Measurements from ENCODE around the gene TMEM181. TPM values are rescaled to one million over a fixed set of nuclear protein-coding genes. Genes with fewer than 3 reads are reported as not detected.
A peak's percentile ranks its signal among the peaks of the same experiment; 100 is the strongest.

Gene TMEM181
- total RNA-seq, 1 donor from 2014 or later: 31.0 TPM

DNA sequence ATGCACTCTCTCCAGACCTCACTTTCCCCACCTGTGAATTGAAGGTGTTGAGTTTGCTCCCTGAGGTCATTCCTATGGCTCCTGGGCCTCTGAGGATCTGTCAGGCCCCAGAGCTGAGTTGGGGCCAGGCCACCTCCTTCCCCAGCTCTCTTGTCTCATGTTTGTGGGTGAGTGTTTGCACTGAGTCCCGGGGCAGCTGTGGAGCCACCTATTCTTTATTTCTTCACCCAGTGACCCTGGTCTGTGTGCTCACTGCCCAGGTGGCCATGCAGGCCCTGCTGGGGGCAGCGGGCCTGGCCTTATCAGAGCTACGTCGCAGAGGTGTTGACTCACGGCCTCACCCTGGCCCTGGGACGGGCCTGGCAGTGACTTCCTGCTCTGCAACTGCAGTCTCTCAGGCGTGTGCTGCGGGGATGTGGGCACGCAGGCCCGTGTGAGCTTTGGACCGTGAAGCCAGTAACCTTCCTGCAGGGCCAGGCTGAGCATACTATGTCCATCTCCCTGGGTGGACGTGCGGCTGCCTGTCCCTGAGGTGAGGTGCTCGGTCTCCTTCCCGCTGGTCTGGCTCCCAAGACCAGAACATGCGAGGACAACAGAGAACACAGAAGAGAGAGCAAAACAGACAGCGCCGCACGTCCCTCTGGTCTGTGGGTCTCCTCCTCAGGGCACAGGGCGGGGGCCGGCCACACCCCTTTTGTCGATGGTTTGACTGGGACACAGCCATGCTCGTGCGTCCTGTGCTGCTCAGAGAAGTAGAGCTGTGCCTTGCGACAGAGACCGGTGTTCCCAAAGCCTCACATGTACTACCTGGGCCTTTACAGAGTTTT, 12.1 kb downstream of the TMEM181 start:
- Histone ChIP-seq H3K9ac (ENCODE audit: low read length) (no peak overlapping the region), H3K36me3 (ENCODE audit: insufficient read depth, low read length) (peaks cover 4% of the 10 kb centered on the region), H4K20me1 (ENCODE audit: insufficient read depth, low read length) (peaks cover 90% of the 10 kb centered on the region), H3K27ac (ENCODE audit: low read depth, low read length) (no peak overlapping the region), H3K9me3 (ENCODE audit: insufficient read depth, low read depth, low read length) (no peaks in the 10 kb centered on the region), H3K4me2 (ENCODE audit: low read length) (no peak overlapping the region), H3K27me3 (ENCODE audit: insufficient read depth, low read length) (no peaks in the 10 kb centered on the region), H3K4me3 (ENCODE audit: insufficient read depth, low read depth, low read length) (no peak overlapping the region), H3K4me1 (ENCODE audit: insufficient read depth, low read length) (peaks cover 4% of the 10 kb centered on the region), H2AFZ (ENCODE audit: low read depth, low read length) (no peak overlapping the region), H3K79me2 (ENCODE audit: insufficient read depth, low read length) (peaks cover 72% of the 10 kb centered on the region)
- FAIRE-seq (no peak), DNase-seq (ENCODE audit: low read depth) (no peak)
- Mint-ChIP-seq H3K4me1 (ENCODE audit: low read depth, unreplicated experiment) (peaks cover 11% of the 10 kb centered on the region), H3K9me3 (ENCODE audit: unreplicated experiment) (no peaks in the 10 kb centered on the region), H3K27me3 (ENCODE audit: low read depth, unreplicated experiment) (no peaks in the 10 kb centered on the region), H3K27ac (ENCODE audit: unreplicated experiment) (peak overlapping the region; percentile 23), H3K36me3 (ENCODE audit: low read depth, unreplicated experiment) (peaks cover 15% of the 10 kb centered on the region), H3K4me3 (ENCODE audit: unreplicated experiment) (no peak overlapping the region)
- no peak for TF ChIP-seq EZH2 (IDR thresholded peaks at IDR 0.05; ENCODE audit: insufficient read depth, low read length)
- TF ChIP-seq, protein P1, sequence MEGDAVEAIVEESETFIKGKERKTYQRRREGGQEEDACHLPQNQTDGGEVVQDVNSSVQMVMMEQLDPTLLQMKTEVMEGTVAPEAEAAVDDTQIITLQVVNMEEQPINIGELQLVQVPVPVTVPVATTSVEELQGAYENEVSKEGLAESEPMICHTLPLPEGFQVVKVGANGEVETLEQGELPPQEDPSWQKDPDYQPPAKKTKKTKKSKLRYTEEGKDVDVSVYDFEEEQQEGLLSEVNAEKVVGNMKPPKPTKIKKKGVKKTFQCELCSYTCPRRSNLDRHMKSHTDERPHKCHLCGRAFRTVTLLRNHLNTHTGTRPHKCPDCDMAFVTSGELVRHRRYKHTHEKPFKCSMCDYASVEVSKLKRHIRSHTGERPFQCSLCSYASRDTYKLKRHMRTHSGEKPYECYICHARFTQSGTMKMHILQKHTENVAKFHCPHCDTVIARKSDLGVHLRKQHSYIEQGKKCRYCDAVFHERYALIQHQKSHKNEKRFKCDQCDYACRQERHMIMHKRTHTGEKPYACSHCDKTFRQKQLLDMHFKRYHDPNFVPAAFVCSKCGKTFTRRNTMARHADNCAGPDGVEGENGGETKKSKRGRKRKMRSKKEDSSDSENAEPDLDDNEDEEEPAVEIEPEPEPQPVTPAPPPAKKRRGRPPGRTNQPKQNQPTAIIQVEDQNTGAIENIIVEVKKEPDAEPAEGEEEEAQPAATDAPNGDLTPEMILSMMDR (IDR thresholded peaks at IDR 0.05; ENCODE audit: insufficient read depth, low read depth, low read length): no peak

DNA sequence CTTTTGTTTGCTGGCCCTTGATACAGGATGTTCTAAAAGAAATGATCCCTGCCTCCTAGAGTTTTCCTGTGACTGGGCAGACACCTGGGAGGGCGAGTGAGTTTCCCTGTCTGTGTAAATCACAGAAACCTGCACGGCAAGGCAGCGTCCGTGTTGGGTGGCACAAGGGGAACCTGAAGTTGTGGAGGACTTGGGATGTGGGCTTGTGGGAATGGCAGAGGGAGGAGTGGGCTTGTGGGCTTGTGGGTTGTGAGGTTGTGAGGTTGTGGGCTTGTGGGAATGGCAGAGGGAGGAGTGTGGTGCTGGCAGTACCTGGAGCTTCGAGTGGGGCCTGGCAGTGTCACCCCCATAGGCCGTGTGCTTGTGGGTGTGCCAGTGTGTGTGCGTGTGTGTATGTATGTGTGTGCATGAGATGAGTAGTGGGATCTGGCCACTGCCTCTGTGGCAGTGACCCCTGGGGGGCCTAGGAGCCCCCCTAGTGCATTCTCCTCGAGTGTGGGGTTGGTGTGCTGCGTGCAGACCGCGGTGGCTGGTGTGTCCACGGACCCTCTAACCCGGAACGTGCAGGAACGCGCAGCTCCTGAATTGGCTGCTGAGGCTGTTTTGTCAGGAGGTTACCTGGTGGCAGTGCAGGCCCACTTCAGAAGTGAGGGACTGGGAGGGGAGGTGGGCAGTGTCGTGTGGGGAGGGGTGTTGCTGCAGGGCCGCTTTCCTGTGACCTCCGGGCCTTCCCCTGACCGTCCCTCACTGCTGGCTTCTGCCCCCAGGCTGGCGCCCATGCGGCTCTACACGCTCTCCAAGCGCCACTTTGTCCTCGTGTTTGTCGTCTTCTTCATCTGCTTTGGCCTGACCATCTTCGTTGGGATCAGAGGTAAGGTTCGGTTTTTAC, 13.0 kb downstream of the TMEM181 start:
- peaks cover 4% of the 10 kb centered on the region for H3K4me1 ChIP-seq (ENCODE audit: insufficient read depth, low read length)
- peaks cover 66% of the 10 kb centered on the region for H3K79me2 ChIP-seq (ENCODE audit: insufficient read depth, low read length)
- no peak overlapping the region for H3K4me3 Mint-ChIP-seq (ENCODE audit: unreplicated experiment)
- peaks cover 4% of the 10 kb centered on the region for H3K36me3 ChIP-seq (ENCODE audit: insufficient read depth, low read length)
- H3K9me3 Mint-ChIP-seq (ENCODE audit: unreplicated experiment): peaks cover 4% of the 10 kb centered on the region
- H3K36me3 Mint-ChIP-seq (ENCODE audit: low read depth, unreplicated experiment): peaks cover 18% of the 10 kb centered on the region
- H3K27me3 Mint-ChIP-seq (ENCODE audit: low read depth, unreplicated experiment): no peaks in the 10 kb centered on the region
- TF ChIP-seq, protein P1 (IDR thresholded peaks at IDR 0.05; ENCODE audit: insufficient read depth, low read depth, low read length): no peak
- no peak for TF ChIP-seq EZH2 (IDR thresholded peaks at IDR 0.05; ENCODE audit: insufficient read depth, low read length)
- H3K9me3 ChIP-seq (ENCODE audit: insufficient read depth, low read depth, low read length): no peaks in the 10 kb centered on the region
- H3K9ac ChIP-seq (ENCODE audit: low read length): no peak overlapping the region
- H3K27me3 ChIP-seq (ENCODE audit: insufficient read depth, low read length): no peaks in the 10 kb centered on the region
- FAIRE-seq (no peak), DNase-seq (ENCODE audit: low read depth) (no peak)
- H3K27ac Mint-ChIP-seq (ENCODE audit: unreplicated experiment): no peak overlapping the region
- H3K4me2 ChIP-seq (ENCODE audit: low read length): no peak overlapping the region
- H4K20me1 ChIP-seq (ENCODE audit: insufficient read depth, low read length): peaks cover 86% of the 10 kb centered on the region
- H3K4me1 Mint-ChIP-seq (ENCODE audit: low read depth, unreplicated experiment): peaks cover 13% of the 10 kb centered on the region
- H3K4me3 ChIP-seq (ENCODE audit: insufficient read depth, low read depth, low read length): no peak overlapping the region
- no peak overlapping the region for H3K27ac ChIP-seq (ENCODE audit: low read depth, low read length)
- H2AFZ ChIP-seq (ENCODE audit: low read depth, low read length): no peak overlapping the region
